ENCODE measurements around the gene UQCRC2.

DNA sequence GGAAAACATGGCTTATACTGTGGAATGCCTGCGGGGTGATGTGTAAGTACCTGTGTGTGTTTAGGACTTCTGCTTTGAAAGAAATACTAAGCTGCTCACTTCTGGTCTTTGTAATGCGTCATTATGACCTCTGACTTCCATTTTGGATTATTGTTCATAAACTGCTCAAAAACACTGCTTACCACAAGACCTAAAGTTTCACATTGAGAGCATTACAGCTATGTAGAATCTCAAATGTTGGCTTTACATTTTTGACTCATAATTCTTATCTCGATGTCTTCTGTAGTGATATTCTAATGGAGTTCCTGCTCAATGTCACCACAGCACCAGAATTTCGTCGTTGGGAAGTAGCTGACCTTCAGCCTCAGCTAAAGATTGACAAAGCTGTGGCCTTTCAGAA is 9.3 kb downstream of the UQCRC2 start:
- TF ChIP-seq KLF8 (tag by site-specific recombination; IDR thresholded peaks at IDR 0.05): no peak
- TF ChIP-seq YY1 (tag by site-specific recombination; IDR thresholded peaks at IDR 0.05): no peak
- no peak for TF ChIP-seq SCRT2 (tag by site-specific recombination; IDR thresholded peaks at IDR 0.05)
- TF ChIP-seq SP2 (tag by site-specific recombination; IDR thresholded peaks at IDR 0.05): no peak
- no peak for TF ChIP-seq ZNF324 (tag by site-specific recombination; IDR thresholded peaks at IDR 0.05)
- TF ChIP-seq, protein P1, sequence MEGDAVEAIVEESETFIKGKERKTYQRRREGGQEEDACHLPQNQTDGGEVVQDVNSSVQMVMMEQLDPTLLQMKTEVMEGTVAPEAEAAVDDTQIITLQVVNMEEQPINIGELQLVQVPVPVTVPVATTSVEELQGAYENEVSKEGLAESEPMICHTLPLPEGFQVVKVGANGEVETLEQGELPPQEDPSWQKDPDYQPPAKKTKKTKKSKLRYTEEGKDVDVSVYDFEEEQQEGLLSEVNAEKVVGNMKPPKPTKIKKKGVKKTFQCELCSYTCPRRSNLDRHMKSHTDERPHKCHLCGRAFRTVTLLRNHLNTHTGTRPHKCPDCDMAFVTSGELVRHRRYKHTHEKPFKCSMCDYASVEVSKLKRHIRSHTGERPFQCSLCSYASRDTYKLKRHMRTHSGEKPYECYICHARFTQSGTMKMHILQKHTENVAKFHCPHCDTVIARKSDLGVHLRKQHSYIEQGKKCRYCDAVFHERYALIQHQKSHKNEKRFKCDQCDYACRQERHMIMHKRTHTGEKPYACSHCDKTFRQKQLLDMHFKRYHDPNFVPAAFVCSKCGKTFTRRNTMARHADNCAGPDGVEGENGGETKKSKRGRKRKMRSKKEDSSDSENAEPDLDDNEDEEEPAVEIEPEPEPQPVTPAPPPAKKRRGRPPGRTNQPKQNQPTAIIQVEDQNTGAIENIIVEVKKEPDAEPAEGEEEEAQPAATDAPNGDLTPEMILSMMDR (tag by site-specific recombination; IDR thresholded peaks at IDR 0.05): no peak
- no peak for TF ChIP-seq ZNF530 (tag by site-specific recombination; IDR thresholded peaks at IDR 0.05; ENCODE audit: low read depth)
- no peak for TF ChIP-seq ZNF785 (tag by site-specific recombination; IDR thresholded peaks at IDR 0.05)
